ENCODE measurements around the gene TERB2.
"Not testable (repeated sequence)": the region's sequence is repeated elsewhere in the genome, so short reads cannot be mapped to it uniquely, and the experiment has no call there.

DNA sequence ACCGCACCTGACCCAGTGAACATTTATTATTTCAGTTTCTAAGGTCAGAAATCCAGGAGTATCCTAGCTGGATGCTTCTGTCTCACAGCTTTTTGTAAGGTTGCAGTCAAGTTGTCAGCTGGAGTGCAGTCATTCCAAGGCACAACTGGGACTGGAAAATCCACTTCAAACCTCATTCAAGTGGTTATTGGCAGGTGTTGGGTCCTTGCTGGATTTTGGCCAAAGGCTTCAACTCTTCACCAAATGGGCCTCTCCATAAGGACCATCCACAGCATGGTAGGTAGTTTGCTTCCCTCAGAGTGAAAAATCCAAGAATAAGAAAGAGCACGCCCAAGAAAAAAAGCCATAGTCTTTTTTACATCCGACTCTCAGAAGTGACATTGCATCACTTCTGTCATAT is 19.7 kb downstream of the TERB2 start:
- TF ChIP-seq, protein P1, sequence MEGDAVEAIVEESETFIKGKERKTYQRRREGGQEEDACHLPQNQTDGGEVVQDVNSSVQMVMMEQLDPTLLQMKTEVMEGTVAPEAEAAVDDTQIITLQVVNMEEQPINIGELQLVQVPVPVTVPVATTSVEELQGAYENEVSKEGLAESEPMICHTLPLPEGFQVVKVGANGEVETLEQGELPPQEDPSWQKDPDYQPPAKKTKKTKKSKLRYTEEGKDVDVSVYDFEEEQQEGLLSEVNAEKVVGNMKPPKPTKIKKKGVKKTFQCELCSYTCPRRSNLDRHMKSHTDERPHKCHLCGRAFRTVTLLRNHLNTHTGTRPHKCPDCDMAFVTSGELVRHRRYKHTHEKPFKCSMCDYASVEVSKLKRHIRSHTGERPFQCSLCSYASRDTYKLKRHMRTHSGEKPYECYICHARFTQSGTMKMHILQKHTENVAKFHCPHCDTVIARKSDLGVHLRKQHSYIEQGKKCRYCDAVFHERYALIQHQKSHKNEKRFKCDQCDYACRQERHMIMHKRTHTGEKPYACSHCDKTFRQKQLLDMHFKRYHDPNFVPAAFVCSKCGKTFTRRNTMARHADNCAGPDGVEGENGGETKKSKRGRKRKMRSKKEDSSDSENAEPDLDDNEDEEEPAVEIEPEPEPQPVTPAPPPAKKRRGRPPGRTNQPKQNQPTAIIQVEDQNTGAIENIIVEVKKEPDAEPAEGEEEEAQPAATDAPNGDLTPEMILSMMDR (conservative IDR thresholded peaks at IDR 0.05; ENCODE audit: low read depth, low read length) = not testable (repeated sequence)
- not testable (repeated sequence) for TF ChIP-seq POLR2A (IDR thresholded peaks at IDR 0.05; ENCODE audit: low read depth, low read length); MAZ (IDR thresholded peaks at IDR 0.05; ENCODE audit: borderline replicate concordance, low read depth, low read length); SMC3 (IDR thresholded peaks at IDR 0.05; ENCODE audit: low read depth, low read length); MAFK (IDR thresholded peaks at IDR 0.05; ENCODE audit: low read depth, low read length); MXI1 (IDR thresholded peaks at IDR 0.05; ENCODE audit: borderline replicate concordance, low read depth, low read length); BHLHE40 (IDR thresholded peaks at IDR 0.05; ENCODE audit: low read depth, low read length); RCOR1 (IDR thresholded peaks at IDR 0.05; ENCODE audit: insufficient replicate concordance, low read length)
- TF ChIP-seq, protein P2, sequence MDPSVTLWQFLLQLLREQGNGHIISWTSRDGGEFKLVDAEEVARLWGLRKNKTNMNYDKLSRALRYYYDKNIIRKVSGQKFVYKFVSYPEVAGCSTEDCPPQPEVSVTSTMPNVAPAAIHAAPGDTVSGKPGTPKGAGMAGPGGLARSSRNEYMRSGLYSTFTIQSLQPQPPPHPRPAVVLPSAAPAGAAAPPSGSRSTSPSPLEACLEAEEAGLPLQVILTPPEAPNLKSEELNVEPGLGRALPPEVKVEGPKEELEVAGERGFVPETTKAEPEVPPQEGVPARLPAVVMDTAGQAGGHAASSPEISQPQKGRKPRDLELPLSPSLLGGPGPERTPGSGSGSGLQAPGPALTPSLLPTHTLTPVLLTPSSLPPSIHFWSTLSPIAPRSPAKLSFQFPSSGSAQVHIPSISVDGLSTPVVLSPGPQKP (IDR thresholded peaks at IDR 0.05; ENCODE audit: borderline replicate concordance, low read depth, low read length) = not testable (repeated sequence)
- TF ChIP-seq, protein P3, sequence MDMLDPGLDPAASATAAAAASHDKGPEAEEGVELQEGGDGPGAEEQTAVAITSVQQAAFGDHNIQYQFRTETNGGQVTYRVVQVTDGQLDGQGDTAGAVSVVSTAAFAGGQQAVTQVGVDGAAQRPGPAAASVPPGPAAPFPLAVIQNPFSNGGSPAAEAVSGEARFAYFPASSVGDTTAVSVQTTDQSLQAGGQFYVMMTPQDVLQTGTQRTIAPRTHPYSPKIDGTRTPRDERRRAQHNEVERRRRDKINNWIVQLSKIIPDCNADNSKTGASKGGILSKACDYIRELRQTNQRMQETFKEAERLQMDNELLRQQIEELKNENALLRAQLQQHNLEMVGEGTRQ (IDR thresholded peaks at IDR 0.05; ENCODE audit: low read depth, low read length) = not testable (repeated sequence)
